ENCODE measurements around the gene PNPO.
"Not testable (repeated sequence)": the region's sequence is repeated elsewhere in the genome, so short reads cannot be mapped to it uniquely, and the experiment has no call there.

PNPO gene

GRCh38 chr17:47918006-47918405, 23.4 kb upstream of the PNPO start:
- no peak for DNase-seq (ENCODE audit: low read depth in 2 of 2)

- no peak for DNase-seq (ENCODE audit: low read depth in 2 of 2)
These were observed 22.4 kb upstream of the PNPO start for GRCh38 chr17:47918991-47919390.

GRCh38 chr17:47919889-47920288, 21.5 kb upstream of the PNPO start:
- DNase-seq (ENCODE audit: low read depth in 2 of 2), result not testable (repeated sequence)

GRCh38 chr17:47924785-47925677, 16.3 kb upstream of the PNPO start:
- DNase-seq (ENCODE audit: low read depth in 2 of 2), result no peak

GRCh38 chr17:47925678-47925988, 15.7 kb upstream of the PNPO start:
- no peak for DNase-seq (ENCODE audit: low read depth in 2 of 2)

- DNase-seq (ENCODE audit: low read depth in 2 of 2), result no peak
These were observed 13.5 kb upstream of the PNPO start for GRCh38 chr17:47927821-47928400.

GRCh38 chr17:47928415-47928814, 13.0 kb upstream of the PNPO start:
- no peak for DNase-seq (ENCODE audit: low read depth in 2 of 2)

GRCh38 chr17:47929218-47930000, 12.0 kb upstream of the PNPO start:
- no peak for DNase-seq (ENCODE audit: low read depth in 2 of 2)

GRCh38 chr17:47931848-47932247, 9.5 kb upstream of the PNPO start:
- DNase-seq (ENCODE audit: low read depth in 2 of 2), result no peak

GRCh38 chr17:47934856-47935255, 6.5 kb upstream of the PNPO start:
- no peak for DNase-seq (ENCODE audit: low read depth in 2 of 2)

GRCh38 chr17:47935468-47935867, 5.9 kb upstream of the PNPO start:
- not testable (repeated sequence) for DNase-seq (ENCODE audit: low read depth in 2 of 2)

GRCh38 chr17:47935961-47936360, 5.4 kb upstream of the PNPO start:
- no peak for DNase-seq (ENCODE audit: low read depth in 2 of 2)

GRCh38 chr17:47937941-47938340, 3.4 kb upstream of the PNPO start:
- no peak for DNase-seq (ENCODE audit: low read depth in 2 of 2)

GRCh38 chr17:47942096-47942510, 732 bp downstream of the PNPO start:
- no peak for DNase-seq (ENCODE audit: low read depth in 2 of 2)

GRCh38 chr17:47942568-47942967, 1.2 kb downstream of the PNPO start:
- no peak for DNase-seq (ENCODE audit: low read depth in 2 of 2)

- DNase-seq (ENCODE audit: low read depth in 2 of 2), result no peak
These were observed 3.7 kb downstream of the PNPO start for GRCh38 chr17:47945080-47945479.

- DNase-seq (ENCODE audit: low read depth in 2 of 2), result no peak
These were observed 4.4 kb downstream of the PNPO start for GRCh38 chr17:47945529-47946508.

GRCh38 chr17:47946516-47946915, 5.1 kb downstream of the PNPO start:
- DNase-seq (ENCODE audit: low read depth in 2 of 2), result no peak

GRCh38 chr17:47946929-47947397, 5.6 kb downstream of the PNPO start:
- DNase-seq (ENCODE audit: low read depth in 2 of 2), result peak; percentile 67 to 70

GRCh38 chr17:47948706-47949196, 7.4 kb downstream of the PNPO start:
- DNase-seq (ENCODE audit: low read depth in 2 of 2), result no peak

- DNase-seq (ENCODE audit: low read depth in 2 of 2), result peak; percentile 64 to 70
These were observed 7.9 kb downstream of the PNPO start for GRCh38 chr17:47949197-47949759.

All from stimulated activated CD8-positive, alpha-beta memory T cell treated with anti-CD3 and anti-CD28 coated beads, Interleukin-15, amount 100 ng/mL, for 48 hours (primary cell).